OCI-M2 (cell line): ENCODE measurements around the gene KSR2.

Experiments
- DNase-seq: peaks from one replicate; lab custom pipeline; 2025; ENCODE audit not compliant: unreplicated experiment; lab: John Stamatoyannopoulos, UW

KSR2 gene

DNA sequence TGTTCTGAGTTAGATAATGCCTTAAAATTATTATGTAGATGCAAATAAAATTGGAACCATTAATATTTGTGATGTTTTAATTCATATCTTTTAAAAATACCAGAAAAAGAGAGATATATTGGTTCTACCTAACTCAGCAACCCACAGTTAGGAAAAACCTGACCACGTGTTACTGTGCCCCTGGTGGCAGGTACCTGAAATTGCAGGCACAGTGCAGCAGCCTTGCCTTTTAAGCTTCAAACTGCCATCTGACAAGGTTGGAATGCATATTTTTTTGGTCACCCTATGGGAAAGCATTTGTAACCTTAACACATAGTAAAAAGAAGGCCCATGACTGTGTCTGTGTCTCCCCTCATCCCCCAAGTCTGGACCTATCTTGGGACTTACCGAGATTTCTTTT lies 498.0 kb downstream of the KSR2 start:
- no peak for DNase-seq

DNA sequence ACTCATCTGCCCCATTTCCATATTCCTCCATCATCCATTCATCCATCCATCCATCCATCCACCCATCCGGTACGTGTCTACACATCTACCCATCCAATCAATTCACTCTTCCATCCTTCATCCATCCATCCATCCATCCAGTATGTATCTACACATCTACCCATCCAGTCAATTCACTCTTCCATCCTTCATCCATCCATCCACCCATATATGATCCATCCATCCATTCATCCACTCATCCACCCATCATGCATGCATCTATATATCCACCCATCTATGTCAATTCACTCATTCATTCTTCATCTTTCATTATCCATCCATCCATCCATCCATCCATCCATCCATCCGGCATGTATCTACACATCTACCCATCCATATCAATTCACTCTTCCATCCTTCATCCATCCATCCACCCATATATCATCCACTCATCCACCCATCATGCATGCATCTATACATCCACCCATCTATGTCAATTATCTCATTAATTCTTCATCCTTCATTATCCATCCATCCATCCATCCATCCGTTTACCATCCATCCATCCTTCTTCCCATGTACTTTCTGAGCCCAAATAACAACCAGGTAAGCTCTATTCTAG lies 498.8 kb downstream of the KSR2 start:
- DNase-seq, result no peak

DNA sequence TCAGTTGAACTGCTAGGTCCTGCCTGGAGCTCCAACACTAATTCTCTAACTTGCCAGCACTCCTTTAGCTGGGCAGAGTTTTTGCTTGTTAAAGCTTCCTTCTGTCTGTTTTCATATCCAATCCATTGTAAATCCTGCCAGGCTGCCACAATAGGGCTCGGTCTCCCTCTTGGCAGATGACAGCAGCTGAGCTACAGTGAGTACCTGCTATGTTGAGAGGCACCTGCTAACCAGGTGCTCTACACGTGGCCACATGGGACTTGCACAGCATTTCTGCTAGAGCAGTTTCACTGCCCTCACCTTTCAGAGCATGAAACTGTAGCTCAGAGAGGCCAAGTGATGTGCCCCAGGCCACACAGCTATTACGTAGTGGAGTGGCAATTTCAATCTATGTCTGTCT lies 500.8 kb downstream of the KSR2 start:
- DNase-seq, result no peak

DNA sequence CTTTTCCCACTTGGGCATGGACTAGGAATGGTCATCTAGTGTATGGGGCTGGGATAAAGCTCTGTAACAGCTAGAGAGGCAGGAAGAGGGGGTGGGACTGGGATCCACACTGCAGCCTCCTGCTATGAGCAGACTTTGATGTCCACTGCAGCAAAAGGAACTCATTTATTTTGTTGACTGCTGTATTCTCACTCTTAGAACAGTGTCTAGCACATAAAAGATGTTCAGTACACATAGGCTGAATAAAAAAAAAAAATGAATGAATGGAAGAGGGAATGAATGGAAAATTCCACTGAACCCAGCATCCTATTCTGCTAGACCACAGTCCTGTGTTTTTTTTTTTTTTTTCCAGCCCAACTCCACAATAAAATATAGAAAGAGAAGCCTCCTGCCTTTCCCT lies 501.2 kb downstream of the KSR2 start:
- DNase-seq, result no peak

DNA sequence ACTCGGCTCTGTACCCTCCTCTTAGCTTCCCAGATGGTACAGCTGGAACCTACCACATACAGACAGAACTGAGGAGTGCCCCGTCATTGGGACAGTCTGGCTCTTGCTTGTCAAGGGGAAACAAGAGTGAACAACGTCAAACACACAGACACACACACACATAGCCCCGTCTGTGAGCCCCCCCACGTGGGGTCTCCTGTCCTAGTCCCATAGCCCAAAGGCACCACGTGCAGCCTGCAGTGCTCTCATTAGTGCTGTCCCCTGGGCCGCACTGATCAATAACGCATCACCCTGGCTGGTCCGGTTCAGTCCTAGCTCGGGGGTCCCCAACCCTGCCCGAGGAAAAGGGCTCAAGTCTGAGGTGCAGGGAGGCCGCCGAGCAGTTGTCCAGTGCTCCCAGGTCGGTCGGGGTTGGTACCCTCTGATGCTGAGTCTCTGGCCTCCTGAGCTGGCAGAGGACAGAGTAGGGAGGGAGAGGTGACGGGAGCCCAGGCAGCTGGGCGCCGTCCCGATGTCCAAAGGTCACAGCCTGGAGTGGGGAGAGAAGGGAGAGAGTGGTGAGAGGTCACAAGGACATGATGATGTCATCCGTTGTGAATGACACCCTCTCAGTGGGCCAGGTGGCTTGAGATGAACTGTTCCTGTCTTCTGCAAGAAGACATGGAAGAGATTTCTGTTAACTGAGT lies 502.0 kb downstream of the KSR2 start:
- no peak for DNase-seq

DNA sequence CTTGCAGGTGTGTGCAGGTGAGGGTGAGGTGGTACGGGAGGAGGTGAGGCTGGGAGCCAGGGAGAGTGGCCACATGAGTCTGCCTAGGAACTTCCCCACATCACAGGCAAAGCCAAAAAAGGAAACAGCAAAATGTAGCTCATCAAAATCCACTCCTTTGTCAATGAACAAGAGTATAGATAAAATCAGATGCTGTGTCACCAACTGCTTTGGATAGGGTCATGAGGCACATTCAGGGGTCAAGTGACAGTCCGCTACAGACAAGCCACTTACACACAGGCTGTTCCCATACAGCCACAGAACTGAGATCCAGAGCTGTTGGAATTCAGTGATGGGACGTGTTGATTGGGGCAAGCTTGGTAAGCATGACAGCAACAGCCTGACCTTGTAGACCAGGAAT lies 507.1 kb downstream of the KSR2 start:
- DNase-seq, result no peak

DNA sequence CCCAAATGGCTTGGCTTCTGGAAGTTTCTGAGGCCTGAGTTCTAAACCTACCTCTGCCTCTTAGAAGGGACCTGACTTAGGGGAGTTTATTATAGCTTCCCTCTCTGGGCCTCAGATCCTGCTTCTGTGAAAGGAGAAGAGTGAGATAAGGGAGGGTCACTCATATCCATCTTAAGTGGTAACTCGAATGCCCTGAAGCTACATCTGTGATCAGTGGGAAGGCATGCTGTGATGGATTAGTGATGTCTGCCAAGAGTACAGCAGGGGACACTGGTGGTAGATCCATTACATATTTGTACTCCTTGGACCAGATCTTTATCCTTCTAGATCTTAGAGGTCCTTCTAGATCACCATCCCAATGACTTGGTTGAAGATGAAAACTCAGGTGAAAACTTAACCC lies 509.6 kb downstream of the KSR2 start:
- no peak for DNase-seq

DNA sequence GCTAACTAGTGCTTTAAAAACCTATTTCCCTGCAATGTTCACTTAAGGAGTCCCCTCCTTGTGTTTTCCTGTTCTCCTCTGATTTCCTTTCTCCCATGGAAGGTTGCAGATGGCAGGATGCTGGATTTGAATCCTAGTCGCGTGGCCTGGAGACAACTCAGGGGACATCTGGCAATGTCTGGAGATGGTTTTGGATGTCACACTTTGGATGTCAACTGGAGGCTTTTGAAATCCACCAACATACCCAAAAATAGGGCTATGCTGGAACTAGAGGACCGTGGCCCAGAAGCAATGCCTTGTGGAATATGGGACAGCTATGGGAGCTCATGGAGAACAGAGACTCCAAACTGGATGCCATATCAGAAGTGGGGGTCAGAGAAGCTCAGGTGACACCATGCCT lies 511.6 kb downstream of the KSR2 start:
- no peak for DNase-seq

DNA sequence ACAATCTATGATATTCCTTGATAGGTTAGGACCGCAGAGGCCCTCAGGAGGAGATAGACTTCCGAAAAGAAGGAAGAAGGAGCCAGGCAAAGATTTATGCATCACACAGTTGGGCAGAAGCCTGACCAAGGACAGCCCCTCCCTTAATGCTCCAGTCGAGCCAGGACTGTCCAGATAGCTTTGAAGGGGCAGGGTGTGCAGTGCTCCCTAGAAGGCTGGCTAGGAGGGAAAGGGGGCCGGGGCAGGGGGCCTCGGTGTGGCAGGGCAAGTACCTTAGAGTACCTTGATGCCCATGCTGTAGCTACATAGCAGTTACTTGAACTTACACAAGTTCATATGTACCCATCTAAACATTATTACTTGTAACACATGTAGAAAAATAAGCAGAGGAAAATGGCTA lies 512.7 kb downstream of the KSR2 start:
- no peak for DNase-seq

DNA sequence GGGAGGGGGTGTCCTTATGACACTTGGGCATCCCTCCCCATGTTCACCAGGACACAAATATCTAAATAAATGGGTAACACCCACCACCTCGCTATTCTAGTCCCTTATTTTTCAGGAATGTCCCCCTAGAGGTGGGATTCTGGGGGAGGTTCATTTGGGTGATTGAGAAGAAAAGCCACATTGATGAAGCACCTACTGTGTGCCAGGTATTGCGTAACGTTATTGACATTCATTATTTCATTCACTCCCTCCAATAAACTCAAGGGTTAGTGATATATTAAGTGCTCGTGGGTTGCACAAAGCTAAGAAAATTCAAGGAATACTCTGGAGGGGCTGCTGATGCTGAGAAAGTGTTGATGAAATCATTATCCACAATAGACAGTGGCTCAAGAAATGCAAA lies 514.8 kb downstream of the KSR2 start:
- no peak for DNase-seq

DNA sequence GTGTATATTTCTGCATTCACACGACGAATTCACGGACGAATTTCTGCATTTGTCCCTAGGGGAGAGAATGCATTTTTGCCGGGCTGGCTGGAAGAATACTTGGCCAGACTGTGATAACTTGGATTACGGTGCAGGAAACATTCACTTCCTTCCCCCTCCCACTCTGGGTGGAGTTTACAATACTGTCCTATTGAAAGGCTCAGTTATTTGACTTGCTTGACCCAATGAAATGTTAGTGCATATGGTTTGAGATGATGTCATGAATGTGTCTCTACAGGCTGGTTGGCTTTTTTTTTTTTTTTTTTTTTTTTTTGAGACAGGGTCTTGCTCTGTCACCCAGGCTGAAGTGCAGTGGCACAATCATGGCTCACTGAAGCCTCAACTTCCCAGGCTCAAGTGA lies 516.7 kb downstream of the KSR2 start:
- DNase-seq, result no peak

DNA sequence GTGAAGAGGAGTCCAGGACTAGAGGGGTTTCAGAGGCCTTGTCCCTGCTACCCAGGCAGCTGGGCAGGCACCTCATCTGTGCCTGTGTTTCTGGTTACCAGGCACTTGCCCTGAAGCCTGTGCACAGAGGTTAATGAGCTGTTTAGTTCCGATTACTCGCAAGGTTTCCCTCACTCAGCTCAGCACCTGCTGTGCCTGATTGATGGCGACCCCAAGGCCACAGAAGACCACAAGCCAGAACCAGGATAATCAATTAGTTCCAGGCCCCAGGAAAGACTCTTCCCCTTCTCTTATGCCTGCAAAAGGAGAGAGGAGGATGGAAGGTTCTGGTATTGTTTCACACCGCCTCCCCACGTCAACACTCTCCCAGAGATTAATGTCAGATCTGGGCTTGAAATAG lies 518.6 kb downstream of the KSR2 start:
- DNase-seq, result no peak

DNA sequence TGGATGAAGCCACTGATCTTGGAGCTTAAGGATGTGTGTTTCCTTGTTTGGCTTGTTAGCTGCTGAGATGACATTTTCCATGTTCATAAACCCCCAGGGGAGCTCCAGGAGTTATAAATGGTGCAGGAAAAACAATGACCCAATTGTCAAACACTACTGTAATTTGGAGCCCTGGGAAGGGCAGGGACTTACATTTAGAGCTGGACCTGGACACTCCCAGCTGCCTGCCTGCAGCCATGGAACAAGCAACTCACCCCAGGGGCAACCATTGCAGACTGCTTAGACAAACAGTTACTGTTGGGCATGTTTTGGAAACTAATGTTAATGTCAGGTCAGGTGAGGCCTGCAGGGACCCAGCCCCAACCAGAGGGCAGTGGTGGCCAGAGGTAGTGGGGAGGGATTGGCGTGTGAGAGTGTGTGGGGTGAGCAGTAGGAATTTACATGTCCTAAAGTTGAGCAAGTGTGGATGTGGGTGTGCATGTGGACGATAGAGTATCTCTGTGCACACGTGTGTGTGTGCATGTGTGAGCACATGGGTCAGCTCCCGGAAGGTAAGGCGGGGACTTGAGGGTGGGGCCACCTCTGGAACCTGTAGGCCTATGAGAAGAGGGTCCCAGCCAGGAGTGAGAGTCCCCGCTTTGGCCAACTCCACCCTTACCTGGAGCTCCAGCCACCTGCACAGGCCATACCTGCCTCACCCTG lies 521.0 kb downstream of the KSR2 start:
- no peak for DNase-seq

DNA sequence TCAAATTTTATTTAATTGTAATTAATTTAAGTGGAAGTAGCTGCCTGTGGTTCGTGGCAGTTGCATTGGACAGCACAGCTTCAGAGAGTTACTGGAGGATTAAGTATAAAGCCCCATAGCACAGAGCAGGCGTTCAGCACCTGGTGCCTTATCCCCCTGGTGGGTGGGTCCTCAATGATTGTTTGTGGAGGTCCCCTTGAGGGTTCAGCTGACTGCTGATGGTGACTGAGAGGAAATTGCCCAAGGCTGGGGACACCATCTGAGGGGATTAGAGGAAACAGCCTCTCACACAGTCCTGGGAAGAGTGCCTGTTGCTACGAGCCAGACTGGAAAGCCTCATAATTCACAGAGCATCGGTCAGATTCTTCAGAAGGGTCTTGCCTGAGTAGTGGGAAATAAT lies 524.0 kb downstream of the KSR2 start:
- no peak for DNase-seq

DNA sequence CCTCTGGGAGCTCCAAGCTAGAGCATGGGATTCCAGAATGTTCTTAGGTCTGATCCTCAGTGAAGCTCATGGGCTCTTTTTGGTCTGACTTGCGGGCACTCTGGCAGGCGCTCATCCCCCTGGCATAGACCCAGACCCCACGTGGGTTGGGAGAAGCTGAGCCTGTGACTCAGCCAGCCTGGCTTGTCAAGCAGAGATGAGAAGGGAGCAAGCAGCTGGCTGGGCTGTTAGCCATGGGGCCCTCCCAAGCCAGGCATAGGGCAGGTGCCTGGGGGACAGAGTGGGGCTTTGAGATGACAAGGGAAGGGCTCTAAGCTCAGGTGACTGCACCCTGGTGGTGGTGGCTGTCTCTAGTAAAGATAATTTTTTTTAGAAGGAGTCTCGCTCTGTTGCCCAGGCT lies 527.0 kb downstream of the KSR2 start:
- no peak for DNase-seq

DNA sequence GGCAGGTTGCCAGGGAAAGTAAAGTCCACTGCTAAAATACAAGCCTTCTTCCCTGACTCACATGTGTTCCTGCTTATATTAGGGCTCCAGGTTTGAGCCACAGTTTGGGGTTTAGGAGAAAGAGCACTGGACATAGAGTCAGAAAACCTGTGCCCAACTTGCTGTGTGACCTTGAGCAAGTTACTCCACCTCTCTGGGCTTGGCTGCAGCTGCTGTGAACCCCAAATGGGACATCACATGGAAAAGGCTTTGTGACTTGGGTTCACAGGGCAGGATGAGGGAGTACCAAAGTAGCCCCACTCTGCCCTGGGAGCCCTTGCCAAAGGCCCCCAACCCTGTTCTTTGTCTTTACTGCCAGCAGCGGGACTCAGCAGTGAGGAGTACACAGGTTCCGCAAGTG lies 528.4 kb downstream of the KSR2 start:
- no peak for DNase-seq

DNA sequence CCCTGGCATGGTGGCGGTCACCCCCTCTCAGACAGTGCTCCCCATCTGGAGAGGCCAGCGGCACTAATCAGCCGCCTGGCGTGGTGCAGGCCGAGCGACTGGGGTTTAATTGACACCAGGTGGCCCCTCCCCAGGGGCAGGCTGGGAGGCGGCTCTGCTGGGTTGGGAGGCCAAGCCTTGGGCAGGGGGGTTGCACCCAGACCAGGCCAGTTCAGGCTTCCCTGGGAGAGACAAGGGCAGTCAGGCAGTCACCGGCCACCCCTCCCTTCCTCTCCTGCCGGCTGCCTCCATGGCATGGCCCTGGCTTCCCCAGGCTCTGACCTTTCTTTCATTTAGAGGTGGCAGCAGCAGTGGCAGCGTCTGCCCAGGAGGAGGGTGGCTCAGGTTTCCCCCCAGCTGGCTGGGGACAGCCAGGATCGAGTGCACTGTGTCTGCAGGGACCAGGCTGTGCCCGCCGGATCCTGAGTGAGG lies 529.2 kb downstream of the KSR2 start:
- DNase-seq, result no peak

DNA sequence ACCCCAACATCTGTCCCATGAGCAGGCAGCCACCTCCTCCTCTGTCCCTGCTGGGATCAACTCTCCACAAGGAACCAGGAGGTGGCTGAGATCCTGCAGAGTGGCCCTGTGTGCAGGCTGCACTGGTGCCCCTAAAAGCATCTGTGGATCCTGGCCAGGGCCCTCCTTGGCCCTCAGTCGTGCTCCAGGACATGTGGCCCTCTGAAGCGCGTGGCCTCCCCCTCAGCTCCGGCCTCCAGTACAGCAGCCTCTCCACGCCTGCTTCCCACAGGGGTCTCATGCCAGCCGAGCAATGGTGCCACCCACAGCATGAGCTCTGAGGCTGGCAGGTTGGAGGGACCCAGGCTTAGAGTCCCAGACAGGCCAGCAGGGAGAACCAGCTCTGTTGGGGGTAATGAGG lies 530.0 kb downstream of the KSR2 start:
- DNase-seq, result no peak

DNA sequence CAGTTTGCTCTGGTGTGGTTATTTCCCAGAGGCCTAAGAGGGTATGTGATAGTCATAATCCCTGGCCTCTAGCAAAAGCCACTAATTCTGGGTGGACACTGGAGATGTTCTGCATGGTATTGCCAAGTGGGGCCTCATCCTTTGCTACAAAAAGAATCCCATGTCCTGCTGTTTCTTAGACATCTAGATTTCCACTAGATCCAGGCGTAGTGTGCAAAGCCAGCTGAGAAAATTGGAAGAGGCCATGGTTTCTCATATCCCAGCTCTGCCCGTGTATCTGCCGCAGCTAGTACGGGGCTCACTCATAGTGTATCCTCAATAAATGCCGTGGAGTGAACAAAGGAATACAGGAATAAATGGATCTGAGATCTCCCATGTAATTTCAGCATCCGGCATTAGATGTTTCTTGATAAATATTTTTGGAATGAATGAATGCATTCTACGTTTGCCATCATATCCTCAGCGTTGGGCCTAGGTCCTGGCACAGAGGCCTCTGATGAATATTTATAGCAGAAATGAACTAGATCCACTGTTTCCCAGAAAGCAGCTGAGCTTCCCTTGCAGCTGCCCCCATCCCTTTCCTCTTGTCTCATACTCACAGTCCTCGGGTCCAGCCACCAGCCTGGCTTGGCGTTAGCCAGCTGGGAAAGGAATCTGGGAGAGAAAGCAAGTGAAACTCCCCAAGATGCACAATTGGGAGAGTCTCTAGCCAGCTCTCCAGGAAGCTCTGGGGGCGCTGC lies 531.1 kb downstream of the KSR2 start:
- no peak for DNase-seq

DNA sequence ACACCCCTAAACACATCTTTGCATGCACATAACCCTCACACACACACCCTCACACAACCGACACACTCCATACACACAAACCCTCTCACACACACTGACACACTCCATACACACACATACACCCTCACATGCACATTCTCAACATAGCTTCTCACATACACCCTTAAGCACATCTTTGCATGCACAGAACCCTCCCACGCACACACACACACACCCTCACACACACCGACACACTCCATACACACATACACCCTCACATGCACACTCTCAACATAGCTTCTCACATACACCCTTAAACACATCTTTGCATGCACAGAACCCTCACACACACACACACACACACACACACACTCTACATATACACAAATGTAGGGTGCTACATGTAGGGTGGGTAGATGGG lies 534.9 kb downstream of the KSR2 start:
- no peak for DNase-seq

DNA sequence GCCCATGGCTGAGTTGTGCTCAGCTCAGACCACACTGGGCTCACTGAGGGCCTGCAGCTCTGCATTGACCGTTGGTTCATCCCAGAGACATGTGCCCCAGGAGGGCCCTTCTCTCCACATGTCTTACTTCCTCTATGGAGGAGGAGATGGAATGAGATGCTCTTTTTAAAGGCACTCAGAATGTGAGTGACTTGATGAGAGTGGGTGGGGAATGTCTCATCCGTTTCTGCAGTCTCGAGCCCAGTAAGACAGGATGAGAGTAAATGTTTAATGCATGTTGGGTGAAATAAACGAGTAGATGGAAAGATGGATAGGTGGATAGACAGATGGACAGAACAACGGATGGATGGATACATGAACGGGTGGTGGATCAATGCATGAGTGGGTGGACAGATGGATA lies 538.5 kb downstream of the KSR2 start:
- DNase-seq, result no peak

DNA sequence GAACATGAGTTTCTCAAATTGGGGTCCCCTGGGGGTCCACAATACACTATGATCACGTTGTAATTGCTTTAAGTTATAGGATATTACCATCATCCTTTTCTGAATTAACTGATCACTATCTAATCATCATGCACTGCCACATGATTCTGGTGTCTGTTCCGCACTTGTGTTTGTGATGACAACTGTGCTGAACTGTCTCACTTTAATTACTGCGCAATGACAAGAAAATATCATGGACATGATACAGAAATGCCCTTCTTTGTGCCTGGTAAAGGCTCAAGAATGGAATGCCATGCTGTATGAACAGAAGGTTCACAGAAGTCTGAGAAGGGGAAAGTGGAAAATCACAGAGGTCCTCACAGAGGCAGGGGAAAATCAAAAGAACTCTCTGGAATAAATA lies 541.6 kb downstream of the KSR2 start:
- no peak for DNase-seq
